CD14-positive monocyte (primary cell): ENCODE data around the gene VPS8. TPM values are rescaled to one million over a fixed set of nuclear protein-coding genes. Genes with fewer than 3 reads are reported as not detected.

Experiments
- DNase-seq, 3 donors: peaks; one replicate each; pipeline ENCODE4 v3.0.0-alpha.2; 2011 to 2022
- H2AFZ ChIP-seq: 2 replicates; pipeline ENCODE4 v1.6.0; 2012; ENCODE audit warnings: mild to moderate bottlenecking, low read depth, low read length, inconsistent platforms; ENCODE audit not compliant: insufficient read depth, poor library complexity, severe bottlenecking
- H3K27ac ChIP-seq, 2 donors: 1 replicate in 1 of 2; 2 replicates in 1 of 2; pipeline ENCODE4 v1.5.1; 2012 to 2013; ENCODE audit warnings: low read length in 2 of 2, control low read depth in 1 of 2, inconsistent platforms in 1 of 2, low read depth in 1 of 2, mild to moderate bottlenecking in 1 of 2
- H3K27me3 ChIP-seq, 2 donors: one replicate each; pipeline versions ENCODE4 v1.6.0 to v1.6.1; 2011 to 2013; ENCODE audit warnings: low read length in 2 of 2; ENCODE audit not compliant: control insufficient read depth in 2 of 2, insufficient read depth in 2 of 2
- H3K36me3 ChIP-seq, 2 donors: replicated peaks in 1 of 2; 1 replicate in 1 of 2; 2 replicates in 1 of 2; pipeline versions ENCODE4 v1.5.1 to v1.6.1; 2012 to 2013; ENCODE audit warnings: low read length in 2 of 2, control low read depth in 1 of 2, inconsistent platforms in 1 of 2, mild to moderate bottlenecking in 1 of 2; ENCODE audit not compliant: insufficient read depth in 2 of 2, control insufficient read depth in 1 of 2
- H3K4me1 ChIP-seq, 2 donors: 1 replicate in 1 of 2; 2 replicates in 1 of 2; pipeline versions ENCODE4 v1.5.1 to v1.6.1; 2012 to 2013; ENCODE audit warnings: low read length in 2 of 2, control low read depth in 1 of 2, inconsistent platforms in 1 of 2, mild to moderate bottlenecking in 1 of 2, moderate library complexity in 1 of 2; ENCODE audit not compliant: insufficient read depth in 2 of 2, control insufficient read depth in 1 of 2
- H3K4me2 ChIP-seq: replicated peaks from 2 replicates; pipeline ENCODE3; 2012; ENCODE audit warnings: low read length, moderate library complexity, mild to moderate bottlenecking; ENCODE audit not compliant: poor library complexity, severe bottlenecking; ENCODE audit errors: extremely low read depth
- H3K4me3 ChIP-seq, 3 experiments: fragments of 200-600 bp in 1 of 3; sonication (generic) in 1 of 3; replicated peaks in 1 of 3; 1 replicate in 2 of 3; 2 replicates in 1 of 3; pipeline ENCODE4 v1.5.1; 2011 to 2013; ENCODE audit warnings: low read length in 3 of 3, mild to moderate bottlenecking in 3 of 3, control low read depth in 2 of 3, low read depth in 2 of 3, inconsistent platforms in 1 of 3, moderate library complexity in 1 of 3
- H3K79me2 ChIP-seq: 2 replicates; pipeline ENCODE4 v1.6.0; 2012; ENCODE audit warnings: mild to moderate bottlenecking, control low read depth, inconsistent platforms, low read length, moderate library complexity; ENCODE audit not compliant: insufficient read depth
- H3K9ac ChIP-seq: 2 replicates; pipeline ENCODE4 v1.6.0; 2017; ENCODE audit warnings: low read length, mild to moderate bottlenecking; ENCODE audit not compliant: insufficient read depth, poor library complexity, severe bottlenecking
- H3K9me3 ChIP-seq, 2 donors: replicated peaks in 1 of 2; 1 replicate in 1 of 2; 2 replicates in 1 of 2; pipeline versions ENCODE4 v1.5.1 to v1.6.1; 2012 to 2013; ENCODE audit warnings: low read length in 2 of 2, control low read depth in 1 of 2; ENCODE audit not compliant: control insufficient read depth in 1 of 2, insufficient read depth in 1 of 2
- H4K20me1 ChIP-seq: 2 replicates; pipeline ENCODE4 v1.6.0; 2012; ENCODE audit warnings: mild to moderate bottlenecking, low read length, control low read depth, moderate library complexity; ENCODE audit not compliant: insufficient read depth
- H3K27ac Mint-ChIP-seq, 7 donors: one replicate each; pipeline ENCODE4 v1.8.0; 2020; ENCODE audit warnings: mild to moderate bottlenecking in 7 of 7, mixed read lengths in 7 of 7, moderate library complexity in 6 of 7, inconsistent platforms in 2 of 7
- H3K27me3 Mint-ChIP-seq, 3 donors: one replicate each; pipeline ENCODE4 v1.8.0; 2021 to 2022; ENCODE audit warnings: low read depth in 3 of 3, mild to moderate bottlenecking in 3 of 3, mixed read lengths in 3 of 3, moderate library complexity in 3 of 3, inconsistent platforms in 1 of 3
- H3K36me3 Mint-ChIP-seq, 2 donors: one replicate each; pipeline ENCODE4 v1.8.0; 2020; ENCODE audit warnings: mixed read lengths in 2 of 2, inconsistent platforms in 1 of 2, mild to moderate bottlenecking in 1 of 2
- H3K4me1 Mint-ChIP-seq: one replicate; pipeline ENCODE4 v1.8.0; 2020; ENCODE audit warnings: mild to moderate bottlenecking, mixed read lengths
- H3K4me3 Mint-ChIP-seq, 2 donors: one replicate each; pipeline ENCODE4 v1.8.0; 2020; ENCODE audit warnings: mild to moderate bottlenecking in 2 of 2, mixed read lengths in 2 of 2, moderate library complexity in 1 of 2
- H3K9me3 Mint-ChIP-seq, 7 donors: one replicate each; pipeline ENCODE4 v1.8.0; 2020 to 2022; ENCODE audit warnings: mixed read lengths in 7 of 7, mild to moderate bottlenecking in 6 of 7, moderate library complexity in 6 of 7, inconsistent platforms in 2 of 7
- CTCF ChIP-seq: fragments of 200-600 bp; IDR thresholded peaks from one replicate; pipeline ENCODE4 v1.8.0; 2022; ENCODE audit warnings: antibody characterized with exemption, mild to moderate bottlenecking
- WGBS: methylation state at CpG from one replicate; pipeline ENCODE4 v1.1.5; 2013; ENCODE audit warnings: missing lambda C conversion rate; ENCODE audit not compliant: insufficient coverage; 5-methylcytosine and 5-hydroxymethylcytosine counted together
- intact Hi-C, 2 donors: fragments of 100-400 bp; cut with micrococcal nuclease; formaldehyde crosslinking; loops; one replicate each; pipeline versions ENCODE4 v1.15.0 to v1.15.1; 2023
- polyA plus RNA-seq, 3 donors: library from polyadenylated mRNA; depleted of rRNA in 1 of 3; unstranded in 2 of 3; stranded (reverse) in 1 of 3; fragments of 300-500 nt in 2 of 3; fragments of >200 nt in 1 of 3; fragmentation: Illumina TruSeq in 2 of 3; gene quantifications; 1 replicate in 2 of 3; 2 replicates in 1 of 3; pipeline ENCODE4 v1.2.3, GENCODE V29; 2012 to 2021

Gene VPS8
- polyA plus RNA-seq, 3 donors: 22.0 to 42.3 (median 29.2) TPM

DNA sequence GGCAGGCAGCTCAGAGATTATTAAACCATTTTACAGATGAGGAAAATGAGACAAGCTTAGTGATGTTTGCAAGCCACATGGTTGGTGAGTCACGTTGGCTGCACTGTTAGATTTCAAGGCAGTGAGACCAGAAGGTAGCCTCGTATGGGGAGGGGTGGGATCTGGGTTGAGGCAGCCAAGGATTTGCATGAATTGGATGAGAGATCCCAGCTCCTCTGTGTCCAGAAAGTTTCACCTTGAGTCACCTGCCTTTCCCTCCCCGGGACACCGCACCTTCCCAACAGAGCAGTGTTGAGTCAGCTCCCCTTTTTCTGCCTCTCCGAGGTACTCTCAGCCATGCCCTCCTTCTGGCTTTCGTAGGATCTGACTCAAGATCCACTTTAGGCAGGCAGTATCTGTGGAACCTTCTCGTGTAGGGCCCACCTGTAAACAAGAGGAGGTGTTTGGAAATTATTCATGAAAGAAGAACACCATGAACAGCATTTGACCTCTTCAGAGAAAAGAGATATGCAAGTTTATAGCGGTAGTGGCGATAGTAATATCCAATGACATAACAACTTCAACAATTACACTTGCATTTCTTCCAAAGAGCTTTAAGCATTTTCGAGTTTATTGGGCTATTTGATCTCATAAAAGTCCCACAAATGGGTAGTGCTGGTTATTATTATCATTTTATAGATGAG is 46.8 kb upstream of the VPS8 start:
- H3K9me3 Mint-ChIP-seq: peaks cover 0 to 2% (median 0%) of the 10 kb centered on the region in 7 donors
- peak overlapping the region in 1 of 3 experiments; percentile 27 for H3K4me3 ChIP-seq
- no peak for TF ChIP-seq CTCF
- intact Hi-C loops: loop anchor here in 1 of 2 donors (10.0 kb wide), 1 partner anchor 50 kb away; the partner anchor contains the start of gene MAGEF1
- peak in 2 of 3 donors; percentile 14 to 33 for DNase-seq
- peak overlapping the region in 1 of 2 donors; percentile 68 for H3K4me3 Mint-ChIP-seq
- peaks cover 1 to 8% (median 7%) of the 10 kb centered on the region in 3 donors for H3K27me3 Mint-ChIP-seq
- no peaks in the 10 kb centered on the region for H3K79me2 ChIP-seq
- H3K9ac ChIP-seq: no peak overlapping the region
- peak overlapping the region; percentile 19 for H3K4me2 ChIP-seq
- no peaks in the 10 kb centered on the region for H4K20me1 ChIP-seq
- no peaks in the 10 kb centered on the region for H3K9me3 ChIP-seq
- H3K27ac Mint-ChIP-seq: peak overlapping the region in 6 of 7 donors; percentile 58 to 92 (median 86)
- no peaks in the 10 kb centered on the region for H3K36me3 ChIP-seq
- WGBS: 89% methylated on average over 3 of the region's 10 CpGs
- H3K4me1 ChIP-seq: peaks cover 33 to 46% of the 10 kb centered on the region in 2 donors
- no peak overlapping the region for H2AFZ ChIP-seq
- H3K27me3 ChIP-seq: no peaks in the 10 kb centered on the region
- H3K4me1 Mint-ChIP-seq: peaks cover 42% of the 10 kb centered on the region
- peak overlapping the region in 1 of 2 donors; percentile 60 for H3K27ac ChIP-seq
- peaks cover 1 to 2% of the 10 kb centered on the region in 2 donors for H3K36me3 Mint-ChIP-seq

DNA sequence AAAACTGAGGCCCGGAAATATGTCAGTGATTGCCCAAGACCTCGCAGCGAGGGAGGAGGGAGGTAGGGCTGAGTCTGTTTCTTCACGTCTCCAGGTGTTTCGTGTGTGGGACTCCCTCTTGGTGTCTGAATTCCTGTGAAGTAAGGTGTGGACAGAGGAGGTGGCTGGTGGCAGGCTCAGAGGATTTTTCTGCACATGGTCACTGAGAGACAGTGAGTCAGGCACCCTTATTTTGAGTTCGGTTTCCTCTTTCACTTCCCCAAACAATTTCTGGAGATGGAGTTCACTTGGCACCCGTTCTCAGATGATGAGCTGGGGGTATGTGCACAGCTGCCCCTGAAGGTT is 46.3 kb upstream of the VPS8 start:
- H2AFZ ChIP-seq: no peak overlapping the region
- H3K36me3 Mint-ChIP-seq: peaks cover 1 to 2% of the 10 kb centered on the region in 2 donors
- no peak overlapping the region for H3K9ac ChIP-seq
- no peaks in the 10 kb centered on the region for H3K27me3 ChIP-seq
- no peaks in the 10 kb centered on the region for H3K36me3 ChIP-seq
- H3K27ac ChIP-seq: peak overlapping the region in 1 of 2 donors; percentile 60
- peaks cover 0 to 2% (median 0%) of the 10 kb centered on the region in 7 donors for H3K9me3 Mint-ChIP-seq
- H3K4me2 ChIP-seq: peak overlapping the region; percentile 19
- peaks cover 33 to 46% of the 10 kb centered on the region in 2 donors for H3K4me1 ChIP-seq
- H3K4me3 Mint-ChIP-seq: peak overlapping the region in 1 of 2 donors; percentile 73
- DNase-seq: peak; percentile 79 to 88 (median 87)
- no peaks in the 10 kb centered on the region for H3K79me2 ChIP-seq
- WGBS: 10% methylated on average over 5 of the region's 7 CpGs
- TF ChIP-seq CTCF: no peak
- H3K4me3 ChIP-seq: peak overlapping the region in 1 of 3 experiments; percentile 27
- H3K9me3 ChIP-seq: no peaks in the 10 kb centered on the region
- intact Hi-C loops: loop anchor here in 1 of 2 donors (10.0 kb wide), 1 partner anchor 51 kb away; the partner anchor contains the start of gene MAGEF1
- peak overlapping the region; percentile 58 to 92 (median 85) for H3K27ac Mint-ChIP-seq
- H3K4me1 Mint-ChIP-seq: peaks cover 42% of the 10 kb centered on the region
- no peaks in the 10 kb centered on the region for H4K20me1 ChIP-seq
- H3K27me3 Mint-ChIP-seq: peaks cover 1 to 8% (median 7%) of the 10 kb centered on the region in 3 donors
